ENCODE data around the gene IL36B.

The IL36B gene

GRCh38 chr2:113075030-113075429 lies 22.4 kb upstream of the IL36B start:
- H3K4me3 ChIP-seq (ENCODE audit: low read depth, low read length) = no peak overlapping the region
- TF ChIP-seq CTCF (IDR thresholded peaks at IDR 0.05; ENCODE audit: borderline replicate concordance, insufficient read depth, low read depth, low read length) = no peak

- H3K4me3 ChIP-seq (ENCODE audit: low read depth, low read length) = no peak overlapping the region
- no peak for TF ChIP-seq CTCF (IDR thresholded peaks at IDR 0.05; ENCODE audit: borderline replicate concordance, insufficient read depth, low read depth, low read length)
These were observed 20.7 kb upstream of the IL36B start for GRCh38 chr2:113073325-113073834.

GRCh38 chr2:113072584-113072983 lies 19.9 kb upstream of the IL36B start:
- H3K4me3 ChIP-seq (ENCODE audit: low read depth, low read length) = no peak overlapping the region
- no peak for TF ChIP-seq CTCF (IDR thresholded peaks at IDR 0.05; ENCODE audit: borderline replicate concordance, insufficient read depth, low read depth, low read length)

GRCh38 chr2:113070606-113070975 lies 17.9 kb upstream of the IL36B start:
- TF ChIP-seq CTCF (IDR thresholded peaks at IDR 0.05; ENCODE audit: borderline replicate concordance, insufficient read depth, low read depth, low read length) = no peak
- H3K4me3 ChIP-seq (ENCODE audit: low read depth, low read length) = no peak overlapping the region

- no peak overlapping the region for H3K4me3 ChIP-seq (ENCODE audit: low read depth, low read length)
- TF ChIP-seq CTCF (IDR thresholded peaks at IDR 0.05; ENCODE audit: borderline replicate concordance, insufficient read depth, low read depth, low read length) = no peak
These were observed 17.3 kb upstream of the IL36B start for GRCh38 chr2:113069676-113070605.

- H3K4me3 ChIP-seq (ENCODE audit: low read depth, low read length) = no peak overlapping the region
- TF ChIP-seq CTCF (IDR thresholded peaks at IDR 0.05; ENCODE audit: borderline replicate concordance, insufficient read depth, low read depth, low read length) = no peak
These were observed 16.2 kb upstream of the IL36B start for GRCh38 chr2:113068706-113069485.
